Body of pancreas (tissue), 4 donors: ENCODE results near the gene ANKRD13D.

Source experiments
- CTCF ChIP-seq, 7 experiments: fragments of 450-650 bp in 4 of 7; fragments of 200-600 bp in 3 of 7; sonication (generic) in 3 of 7; IDR thresholded peaks; one replicate each; pipeline ENCODE4 v1.5.1; 2016 to 2019; ENCODE audit warnings: antibody characterized with exemption in 7 of 7
- POLR2A ChIP-seq, 3 donors: fragments of 450-650 bp; IDR thresholded peaks; one replicate each; pipeline ENCODE4 v1.6.1; 2016; ENCODE audit warnings: antibody characterized with exemption in 3 of 3, mild to moderate bottlenecking in 2 of 3

GRCh38 chr11:67310246-67311050, 21.3 kb downstream of the ANKRD13D start:
- TF ChIP-seq CTCF (IDR thresholded peaks at IDR 0.05) (no peak), POLR2A (IDR thresholded peaks at IDR 0.05) (no peak)
